Transverse colon (tissue), 4 donors: Measurements from ENCODE around the gene HPCAL1. TPM values are rescaled to one million over a fixed set of nuclear protein-coding genes. Genes with fewer than 3 reads are reported as not detected.

Source experiments
- DNase-seq: peaks from one replicate; pipeline ENCODE4 v3.0.0-alpha.2; 2019
- H3K27ac ChIP-seq, 4 donors: fragments of 200-600 bp; sonication (generic); 2 replicates each; pipeline ENCODE4 v1.5.1; 2016 to 2018; ENCODE audit warnings: inconsistent platforms in 4 of 4
- H3K27me3 ChIP-seq: fragments of 200-600 bp; sonication (generic); 2 replicates; pipeline ENCODE4 v1.5.1; 2017; ENCODE audit warnings: inconsistent platforms
- H3K36me3 ChIP-seq, 4 donors: fragments of 200-600 bp; sonication (generic); 2 replicates each; pipeline ENCODE4 v1.5.1; 2017 to 2019; ENCODE audit warnings: inconsistent platforms in 4 of 4
- H3K4me1 ChIP-seq, 4 donors: fragments of 200-600 bp; sonication (generic); 2 replicates each; pipeline ENCODE4 v1.5.1; 2017 to 2020; ENCODE audit warnings: inconsistent platforms in 4 of 4
- H3K4me3 ChIP-seq, 4 donors: fragments of 200-600 bp; sonication (generic); 1 replicate in 1 of 4; 2 replicates in 3 of 4; pipeline versions ENCODE4 v1.5.1 to v1.6.1; 2017 to 2019; ENCODE audit warnings: inconsistent platforms in 4 of 4
- H3K9me3 ChIP-seq, 2 donors: fragments of 200-600 bp; sonication (generic); 2 replicates each; pipeline ENCODE4 v1.5.1; 2017 to 2019; ENCODE audit warnings: inconsistent platforms in 2 of 2
- EP300 ChIP-seq: sonication (generic); formaldehyde crosslinking; IDR thresholded peaks from one replicate; pipeline ENCODE4 v1.6.1; 2017; ENCODE audit warnings: antibody characterized with exemption, low read depth
- POLR2A ChIP-seq: fragments of 450-650 bp; IDR thresholded peaks from one replicate; pipeline ENCODE4 v1.6.1; 2016; ENCODE audit warnings: antibody characterized with exemption, mild to moderate bottlenecking, moderate library complexity
- POLR2AphosphoS5 ChIP-seq, 3 donors: sonication (generic); formaldehyde crosslinking; IDR thresholded peaks; one replicate each; pipeline ENCODE4 v1.6.1; 2016; ENCODE audit warnings: antibody characterized with exemption in 3 of 3
- WGBS, 2 donors: methylation state at CpG; one replicate each; pipeline ENCODE4 v1.1.5; 2018; ENCODE audit warnings: low coverage in 1 of 2; 5-methylcytosine and 5-hydroxymethylcytosine counted together
- in situ Hi-C, 4 donors: fragments of 200-750 bp; cut with MboI; loops; one replicate each; pipeline versions ENCODE4 v1.15.0 to v1.15.1; 2017; ENCODE audit warnings: low sequenced_read_pairs in 3 of 4, low pct_ligation_motif_present in 1 of 4, low pct_unique_long_range_greater_than_20kb in 1 of 4
- intact Hi-C: fragments of 100-400 bp; cut with DNase I; formaldehyde crosslinking; loops from one replicate; pipeline ENCODE4 v1.15.1; 2023; ENCODE audit warnings: low total_unique reads
- total RNA-seq, 4 donors: library from RNA; depleted of rRNA; stranded (reverse); fragments of >200 nt; gene quantifications; one replicate each; pipeline ENCODE4 v1.1.0, GENCODE V29; 2016
- TF ChIP-seq, protein P1 (sequence below), 5 experiments: fragments of 200-600 bp in 3 of 5; fragments of 450-650 bp in 2 of 5; sonication (generic) in 3 of 5; IDR thresholded peaks; 1 replicate in 2 of 5; 2 replicates in 3 of 5; pipeline ENCODE4 v1.5.1; 2016 to 2017; ENCODE audit warnings: antibody characterized with exemption in 5 of 5, inconsistent platforms in 3 of 5, mild to moderate bottlenecking in 2 of 5, moderate library complexity in 1 of 5

HPCAL1 gene
- total RNA-seq, 4 donors from 2014 or later: 88.9 to 221 (median 129) TPM

DNA sequence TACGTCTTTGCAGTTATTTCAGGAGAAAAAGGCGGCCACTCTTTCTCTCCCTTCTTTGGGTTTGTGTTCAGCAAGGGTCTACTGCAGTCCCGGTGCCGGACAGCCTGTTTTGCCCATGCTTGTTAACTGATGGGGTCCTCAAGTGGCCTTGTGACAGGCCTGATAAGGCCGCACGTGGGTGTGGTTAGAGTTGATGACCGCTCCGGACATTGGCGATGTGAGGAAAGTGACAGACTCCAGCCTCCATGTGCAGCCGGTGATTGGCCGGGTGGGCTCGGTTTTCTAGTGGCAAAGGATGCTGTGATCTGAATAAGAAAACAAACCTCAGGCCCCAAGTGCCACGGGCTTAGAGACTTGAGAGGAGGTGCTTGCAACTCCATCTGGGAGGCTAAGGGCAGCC lies 15.6 kb downstream of the HPCAL1 start:
- no peaks in the 10 kb centered on the region for H3K9me3 ChIP-seq
- in situ Hi-C loops: no loop called here
- H3K4me1 ChIP-seq: no peaks in the 10 kb centered on the region
- TF ChIP-seq EP300: no peak
- TF ChIP-seq POLR2AphosphoS5 (IDR thresholded peaks at IDR 0.05): no peak
- TF ChIP-seq, protein P1, sequence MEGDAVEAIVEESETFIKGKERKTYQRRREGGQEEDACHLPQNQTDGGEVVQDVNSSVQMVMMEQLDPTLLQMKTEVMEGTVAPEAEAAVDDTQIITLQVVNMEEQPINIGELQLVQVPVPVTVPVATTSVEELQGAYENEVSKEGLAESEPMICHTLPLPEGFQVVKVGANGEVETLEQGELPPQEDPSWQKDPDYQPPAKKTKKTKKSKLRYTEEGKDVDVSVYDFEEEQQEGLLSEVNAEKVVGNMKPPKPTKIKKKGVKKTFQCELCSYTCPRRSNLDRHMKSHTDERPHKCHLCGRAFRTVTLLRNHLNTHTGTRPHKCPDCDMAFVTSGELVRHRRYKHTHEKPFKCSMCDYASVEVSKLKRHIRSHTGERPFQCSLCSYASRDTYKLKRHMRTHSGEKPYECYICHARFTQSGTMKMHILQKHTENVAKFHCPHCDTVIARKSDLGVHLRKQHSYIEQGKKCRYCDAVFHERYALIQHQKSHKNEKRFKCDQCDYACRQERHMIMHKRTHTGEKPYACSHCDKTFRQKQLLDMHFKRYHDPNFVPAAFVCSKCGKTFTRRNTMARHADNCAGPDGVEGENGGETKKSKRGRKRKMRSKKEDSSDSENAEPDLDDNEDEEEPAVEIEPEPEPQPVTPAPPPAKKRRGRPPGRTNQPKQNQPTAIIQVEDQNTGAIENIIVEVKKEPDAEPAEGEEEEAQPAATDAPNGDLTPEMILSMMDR (IDR thresholded peaks at IDR 0.05): no peak
- TF ChIP-seq POLR2A: no peak
- no peak for DNase-seq
- 96% methylated on average over 13 of the region's 13 CpGs; no CpG with 5 or more reads in 1 of the 2 donors for WGBS, 2 donors
- H3K36me3 ChIP-seq: no peaks in the 10 kb centered on the region
- no peak overlapping the region for H3K27ac ChIP-seq
- intact Hi-C loops: no loop called here
- no peaks in the 10 kb centered on the region for H3K27me3 ChIP-seq
- H3K4me3 ChIP-seq: no peak overlapping the region

DNA sequence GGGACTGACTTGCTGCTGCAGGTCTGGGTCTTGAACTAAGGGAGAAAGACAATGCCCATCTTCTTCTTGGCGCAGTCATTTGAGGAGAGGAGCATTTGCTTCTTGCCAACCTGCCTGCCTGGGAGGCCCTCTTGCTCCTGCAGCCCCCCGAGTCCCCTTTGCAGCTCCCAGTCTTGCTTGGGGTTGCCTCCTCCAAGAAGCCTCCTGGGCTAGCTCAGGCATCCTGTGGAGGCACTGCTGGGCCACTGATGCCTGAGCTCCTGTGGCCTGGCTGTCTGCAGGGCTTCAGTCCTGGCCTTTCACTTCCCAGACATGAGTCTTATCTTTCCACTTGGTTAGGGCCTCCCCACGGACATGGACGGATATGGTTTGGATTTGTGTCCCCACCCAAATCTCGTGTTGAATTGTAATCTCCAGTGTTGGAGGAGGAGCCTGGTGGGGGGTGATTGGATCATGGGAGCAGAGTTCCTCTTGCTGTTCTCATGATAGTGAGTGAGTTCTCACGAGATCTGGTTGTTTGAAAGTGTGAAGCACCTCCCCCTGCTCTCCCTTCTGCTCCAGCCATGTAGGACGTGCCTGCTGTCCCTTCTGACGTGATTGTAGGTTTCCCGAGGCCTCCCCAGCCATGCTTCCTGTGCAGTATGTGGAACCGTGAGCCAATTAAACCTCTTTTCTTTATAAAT lies 17.3 kb downstream of the HPCAL1 start:
- Histone ChIP-seq H3K4me1 (peaks cover under 1 to 9% (median 4%) of the 10 kb centered on the region in 4 donors), H3K36me3 (no peaks in the 10 kb centered on the region), H3K27me3 (no peaks in the 10 kb centered on the region), H3K9me3 (no peaks in the 10 kb centered on the region), H3K27ac (no peak overlapping the region), H3K4me3 (no peak overlapping the region)
- no peak for DNase-seq
- in situ Hi-C loops (no loop called here), intact Hi-C loops (no loop called here)
- TF ChIP-seq POLR2AphosphoS5 (IDR thresholded peaks at IDR 0.05) (no peak), POLR2A (no peak)
- WGBS, 2 donors: 93% methylated on average over 10 of the region's 10 CpGs; no CpG with 5 or more reads in 1 of the 2 donors

DNA sequence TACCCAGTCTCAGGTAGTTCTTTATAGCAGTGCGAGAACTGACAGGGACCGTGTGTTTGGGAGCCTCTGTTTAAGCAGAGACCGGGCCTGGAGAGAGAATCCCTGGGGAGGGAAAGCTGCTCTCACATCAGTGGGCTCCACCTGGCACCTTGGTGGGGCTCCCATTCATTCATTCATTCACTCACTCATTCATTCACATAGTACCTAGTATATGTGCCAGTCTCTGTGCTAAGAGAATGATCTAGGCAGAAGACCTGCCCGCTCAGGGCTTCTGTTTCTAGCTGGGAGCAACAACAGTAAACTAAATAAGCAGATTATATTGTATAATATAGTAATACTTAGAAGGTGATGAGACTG lies 17.8 kb downstream of the HPCAL1 start:
- Histone ChIP-seq H3K4me3 (no peak overlapping the region), H3K36me3 (no peaks in the 10 kb centered on the region), H3K27me3 (no peaks in the 10 kb centered on the region), H3K4me1 (peaks cover 6 to 14% (median 10%) of the 10 kb centered on the region in 4 donors), H3K27ac (no peak overlapping the region), H3K9me3 (no peaks in the 10 kb centered on the region)
- DNase-seq: no peak
- intact Hi-C loops: no loop called here
- in situ Hi-C loops: no loop called here
- no peak for TF ChIP-seq POLR2AphosphoS5 (IDR thresholded peaks at IDR 0.05)
- TF ChIP-seq EP300: no peak
- TF ChIP-seq, protein P1 (IDR thresholded peaks at IDR 0.05): no peak
- TF ChIP-seq POLR2A: no peak
- WGBS, 2 donors: 96% methylated on average over 4 of the region's 4 CpGs; no CpG with 5 or more reads in 1 of the 2 donors

DNA sequence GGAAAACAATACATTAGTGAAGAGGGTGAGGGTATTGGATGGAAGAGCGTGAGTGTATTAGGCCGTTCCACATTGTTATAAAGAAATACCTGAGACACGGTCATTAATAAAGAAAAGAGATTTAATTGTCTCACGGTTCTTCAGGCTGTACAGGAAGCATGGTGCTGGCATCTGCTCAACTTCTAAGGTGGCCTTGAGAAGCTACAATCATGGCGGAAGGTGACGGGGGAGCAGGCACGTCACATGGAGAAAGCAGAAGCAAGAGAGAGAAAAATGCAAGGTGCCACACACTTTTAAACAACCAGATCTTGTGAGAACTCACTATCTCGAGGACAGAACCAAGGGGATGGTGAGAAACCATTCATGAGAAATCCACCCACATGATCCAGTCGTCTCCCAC lies 18.2 kb downstream of the HPCAL1 start:
- no peaks in the 10 kb centered on the region for H3K36me3 ChIP-seq
- no peaks in the 10 kb centered on the region for H3K27me3 ChIP-seq
- intact Hi-C loops (no loop called here), in situ Hi-C loops (no loop called here)
- TF ChIP-seq POLR2A (no peak), EP300 (no peak), POLR2AphosphoS5 (IDR thresholded peaks at IDR 0.05) (no peak)
- TF ChIP-seq, protein P1 (IDR thresholded peaks at IDR 0.05): no peak
- no peak for DNase-seq
- H3K4me1 ChIP-seq: peaks cover 8 to 18% (median 13%) of the 10 kb centered on the region in 4 donors
- H3K4me3 ChIP-seq: no peak overlapping the region
- no peak overlapping the region for H3K27ac ChIP-seq
- no peaks in the 10 kb centered on the region for H3K9me3 ChIP-seq
- 93 to 96% methylated on average over 8 to 9 of the region's 9 CpGs for WGBS, 2 donors
